SK-N-SH (cell line): ENCODE results near the gene OR9Q1. TPM values are rescaled to one million over a fixed set of nuclear protein-coding genes. Genes with fewer than 3 reads are reported as not detected.
A peak's percentile ranks its signal among the peaks of the same experiment; 100 is the strongest.

Source experiments
- CTCF ChIA-PET: fragments of 300-600, 350-600 bp; formaldehyde crosslinking; extraction: SDS; loops from one replicate; lab custom pipeline; 2021; lab: Yijun Ruan, JAX
- POLR2A ChIA-PET: fragments of 350-600 bp; sonication (Branson Sonifier 250); formaldehyde crosslinking; extraction: SDS; loops from one replicate; lab custom pipeline; 2020; ENCODE audit warnings: antibody characterized with exemption, inconsistent platforms; lab: Yijun Ruan, JAX
- DNase-seq: peaks from one replicate; pipeline ENCODE4 v3.0.0; 2012
- H2AFZ ChIP-seq: fragments of 200-600 bp; sonication (generic); 2 replicates; pipeline ENCODE4 v1.8.1; 2016; ENCODE audit warnings: antibody characterized with exemption, mild to moderate bottlenecking, low read depth
- H3F3A ChIP-seq: fragments of 200-600 bp; sonication (generic); replicated peaks from 2 replicates; pipeline ENCODE3; 2016; ENCODE audit warnings: antibody characterized with exemption, mild to moderate bottlenecking; ENCODE audit not compliant: insufficient read depth
- H3K27ac ChIP-seq, 2 experiments: fragments of 200-500 bp in 1 of 2; fragments of 200-600 bp in 1 of 2; sonication (Bioruptor generic) in 1 of 2; sonication (generic), shearing (Covaris generic) in 1 of 2; 2 replicates each; pipeline versions ENCODE4 v1.5.1 to v1.6.1; 2014 to 2016; ENCODE audit warnings: low read depth in 2 of 2, inconsistent platforms in 1 of 2, low read length in 1 of 2, mild to moderate bottlenecking in 1 of 2, mixed read lengths in 1 of 2
- H3K27me3 ChIP-seq: fragments of 200-600 bp; sonication (generic), shearing (Covaris generic); 2 replicates; pipeline ENCODE4 v1.6.1; 2016; ENCODE audit warnings: mixed run types; ENCODE audit not compliant: insufficient read depth
- H3K36me3 ChIP-seq, 2 experiments: fragments of 200-500 bp in 1 of 2; fragments of 200-600 bp in 1 of 2; sonication (Bioruptor generic) in 1 of 2; sonication (generic) in 1 of 2; replicated peaks in 1 of 2; 2 replicates each; pipeline versions ENCODE3 to v1.5.1; 2014 to 2016; ENCODE audit warnings: low read length in 1 of 2, mild to moderate bottlenecking in 1 of 2; ENCODE audit not compliant: insufficient read depth in 2 of 2, control insufficient read depth in 1 of 2
- H3K4me1 ChIP-seq, 2 experiments: fragments of 200-500 bp in 1 of 2; fragments of 200-600 bp in 1 of 2; sonication (Bioruptor generic) in 1 of 2; sonication (generic), shearing (Covaris generic) in 1 of 2; 2 replicates each; pipeline versions ENCODE4 v1.5.1 to v1.6.1; 2014 to 2016; ENCODE audit warnings: low read depth in 1 of 2, low read length in 1 of 2, mixed run types in 1 of 2; ENCODE audit not compliant: insufficient read depth in 2 of 2, control insufficient read depth in 1 of 2
- H3K4me2 ChIP-seq: fragments of 200-600 bp; sonication (generic), shearing (Covaris generic); 2 replicates; pipeline ENCODE4 v1.6.1; 2017; ENCODE audit warnings: mixed run types
- H3K4me3 ChIP-seq, 2 experiments: fragments of 200-500 bp in 1 of 2; fragments of 200-600 bp in 1 of 2; sonication (Bioruptor generic) in 1 of 2; sonication (generic), shearing (Covaris generic) in 1 of 2; 2 replicates each; pipeline versions ENCODE4 v1.5.1 to v1.8.1; 2014 to 2016; ENCODE audit warnings: low read depth in 2 of 2, inconsistent platforms in 1 of 2, low read length in 1 of 2, mild to moderate bottlenecking in 1 of 2, mixed read lengths in 1 of 2, moderate library complexity in 1 of 2
- H3K79me2 ChIP-seq: fragments of 200-600 bp; sonication (generic); 2 replicates; pipeline ENCODE4 v1.8.1; 2017; ENCODE audit warnings: mild to moderate bottlenecking; ENCODE audit not compliant: insufficient read depth
- H3K9ac ChIP-seq: fragments of 200-600 bp; sonication (generic); 2 replicates; pipeline ENCODE4 v1.6.1; 2017; ENCODE audit warnings: mixed run types
- H3K9me2 ChIP-seq: fragments of 200-600 bp; sonication (generic); 2 replicates; pipeline ENCODE4 v1.6.1; 2017; ENCODE audit warnings: mixed run types
- H3K9me3 ChIP-seq: fragments of 200-600 bp; sonication (generic); 2 replicates; pipeline ENCODE4 v1.6.1; 2017; ENCODE audit warnings: mixed run types, mild to moderate bottlenecking, moderate library complexity
- H4K20me1 ChIP-seq: fragments of 200-600 bp; sonication (generic); 2 replicates; pipeline ENCODE4 v1.6.1; 2017; ENCODE audit warnings: mild to moderate bottlenecking, mixed run types; ENCODE audit not compliant: insufficient read depth
- GATA2 ChIP-seq: sonication (generic); formaldehyde crosslinking; IDR thresholded peaks from 2 replicates; pipeline ENCODE4 v1.5.0; 2020; ENCODE audit warnings: mild to moderate bottlenecking, missing genetic modification reagents
- JUND ChIP-seq: IDR thresholded peaks from 2 replicates; pipeline ENCODE4 v1.4.0; 2012
- MEF2A ChIP-seq: IDR thresholded peaks from 2 replicates; pipeline ENCODE4 v1.4.0; 2012; ENCODE audit warnings: low read depth, borderline replicate concordance
- NFIC ChIP-seq: IDR thresholded peaks from 2 replicates; pipeline ENCODE4 v1.4.0; 2012; ENCODE audit warnings: borderline replicate concordance
- NRF1 ChIP-seq: IDR thresholded peaks from 2 replicates; pipeline ENCODE4 v1.6.1; 2012; ENCODE audit warnings: low read depth, mild to moderate bottlenecking, low read length
- TEAD4 ChIP-seq: IDR thresholded peaks from 2 replicates; pipeline ENCODE4 v1.4.0; 2012; ENCODE audit warnings: mild to moderate bottlenecking, borderline replicate concordance; ENCODE audit not compliant: insufficient read depth
- WGBS: methylation state at CpG from one replicate; pipeline ENCODE4 v1.1.6; 2017; ENCODE audit warnings: low lambda C conversion rate; 5-methylcytosine and 5-hydroxymethylcytosine counted together
- polyA plus RNA-seq, 3 experiments: library from polyadenylated mRNA; depleted of rRNA; stranded (reverse); fragments of >200 nt; gene quantifications; 2 replicates each; pipeline ENCODE4 v1.2.3, GENCODE V29; 2012
- TF ChIP-seq, protein P1 (sequence below): fragments of 150-350 bp; IDR thresholded peaks from 2 replicates; pipeline ENCODE4 v1.6.1; 2016; ENCODE audit warnings: mild to moderate bottlenecking, low read depth, low read length
- TF ChIP-seq, protein P2 (sequence below): fragments of 200-600 bp; sonication (generic); IDR thresholded peaks from 2 replicates; pipeline ENCODE4 v1.6.1; 2017; ENCODE audit warnings: antibody characterized with exemption, mild to moderate bottlenecking, moderate library complexity

Gene OR9Q1
- polyA plus RNA-seq, 1 of the 3 experiments (the other 2 are of a cell fraction) = not detected

DNA sequence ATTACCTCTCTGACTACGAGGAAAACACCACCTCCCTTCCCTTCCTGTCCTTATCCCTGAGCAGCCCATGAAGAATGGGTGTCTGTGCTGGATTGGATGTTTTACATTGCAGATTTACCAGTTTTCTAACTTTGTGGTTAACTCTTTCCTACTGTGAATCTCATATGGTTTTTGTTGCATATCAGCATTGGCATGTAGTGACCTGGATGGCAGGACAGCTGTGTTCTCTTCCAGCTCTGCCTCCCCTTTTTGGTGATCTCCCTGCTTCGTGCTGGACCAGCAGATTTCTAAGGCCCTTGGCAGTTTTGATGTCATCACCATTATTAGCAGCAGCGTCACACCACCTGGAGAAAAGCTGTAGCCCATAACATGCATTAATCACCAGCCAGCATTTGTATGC lies 33.8 kb downstream of the OR9Q1 start:
- CTCF ChIA-PET = no interaction called here
- Histone ChIP-seq H3K9ac (no peak overlapping the region), H3K79me2 (no peaks in the 10 kb centered on the region), H3K27ac (no peak overlapping the region), H3K4me1 (peaks cover 0 to 17% of the 10 kb centered on the region in 2 experiments; a peak in 3 of 4 replicates), H3K36me3 (no peaks in the 10 kb centered on the region), H2AFZ (no peak overlapping the region), H3K27me3 (no peaks in the 10 kb centered on the region), H3K4me3 (no peak overlapping the region), H3K4me2 (no peak overlapping the region), H4K20me1 (no peaks in the 10 kb centered on the region), H3F3A (peaks cover 14% of the 10 kb centered on the region), H3K9me3 (no peaks in the 10 kb centered on the region), H3K9me2 (no peaks in the 10 kb centered on the region)
- POLR2A ChIA-PET = no interaction called here
- DNase-seq = no peak
- TF ChIP-seq GATA2 (CRISPR knock-in tag) (no peak), JUND (no peak), NRF1 (no peak)
- TF ChIP-seq, protein P1, sequence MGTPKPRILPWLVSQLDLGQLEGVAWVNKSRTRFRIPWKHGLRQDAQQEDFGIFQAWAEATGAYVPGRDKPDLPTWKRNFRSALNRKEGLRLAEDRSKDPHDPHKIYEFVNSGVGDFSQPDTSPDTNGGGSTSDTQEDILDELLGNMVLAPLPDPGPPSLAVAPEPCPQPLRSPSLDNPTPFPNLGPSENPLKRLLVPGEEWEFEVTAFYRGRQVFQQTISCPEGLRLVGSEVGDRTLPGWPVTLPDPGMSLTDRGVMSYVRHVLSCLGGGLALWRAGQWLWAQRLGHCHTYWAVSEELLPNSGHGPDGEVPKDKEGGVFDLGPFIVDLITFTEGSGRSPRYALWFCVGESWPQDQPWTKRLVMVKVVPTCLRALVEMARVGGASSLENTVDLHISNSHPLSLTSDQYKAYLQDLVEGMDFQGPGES = no peak
- TF ChIP-seq, protein P2, sequence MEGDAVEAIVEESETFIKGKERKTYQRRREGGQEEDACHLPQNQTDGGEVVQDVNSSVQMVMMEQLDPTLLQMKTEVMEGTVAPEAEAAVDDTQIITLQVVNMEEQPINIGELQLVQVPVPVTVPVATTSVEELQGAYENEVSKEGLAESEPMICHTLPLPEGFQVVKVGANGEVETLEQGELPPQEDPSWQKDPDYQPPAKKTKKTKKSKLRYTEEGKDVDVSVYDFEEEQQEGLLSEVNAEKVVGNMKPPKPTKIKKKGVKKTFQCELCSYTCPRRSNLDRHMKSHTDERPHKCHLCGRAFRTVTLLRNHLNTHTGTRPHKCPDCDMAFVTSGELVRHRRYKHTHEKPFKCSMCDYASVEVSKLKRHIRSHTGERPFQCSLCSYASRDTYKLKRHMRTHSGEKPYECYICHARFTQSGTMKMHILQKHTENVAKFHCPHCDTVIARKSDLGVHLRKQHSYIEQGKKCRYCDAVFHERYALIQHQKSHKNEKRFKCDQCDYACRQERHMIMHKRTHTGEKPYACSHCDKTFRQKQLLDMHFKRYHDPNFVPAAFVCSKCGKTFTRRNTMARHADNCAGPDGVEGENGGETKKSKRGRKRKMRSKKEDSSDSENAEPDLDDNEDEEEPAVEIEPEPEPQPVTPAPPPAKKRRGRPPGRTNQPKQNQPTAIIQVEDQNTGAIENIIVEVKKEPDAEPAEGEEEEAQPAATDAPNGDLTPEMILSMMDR = no peak
- TF ChIP-seq, all 33 proteins: peak for 0
- 40% methylated on average over 3 of the region's 3 CpGs for WGBS

DNA sequence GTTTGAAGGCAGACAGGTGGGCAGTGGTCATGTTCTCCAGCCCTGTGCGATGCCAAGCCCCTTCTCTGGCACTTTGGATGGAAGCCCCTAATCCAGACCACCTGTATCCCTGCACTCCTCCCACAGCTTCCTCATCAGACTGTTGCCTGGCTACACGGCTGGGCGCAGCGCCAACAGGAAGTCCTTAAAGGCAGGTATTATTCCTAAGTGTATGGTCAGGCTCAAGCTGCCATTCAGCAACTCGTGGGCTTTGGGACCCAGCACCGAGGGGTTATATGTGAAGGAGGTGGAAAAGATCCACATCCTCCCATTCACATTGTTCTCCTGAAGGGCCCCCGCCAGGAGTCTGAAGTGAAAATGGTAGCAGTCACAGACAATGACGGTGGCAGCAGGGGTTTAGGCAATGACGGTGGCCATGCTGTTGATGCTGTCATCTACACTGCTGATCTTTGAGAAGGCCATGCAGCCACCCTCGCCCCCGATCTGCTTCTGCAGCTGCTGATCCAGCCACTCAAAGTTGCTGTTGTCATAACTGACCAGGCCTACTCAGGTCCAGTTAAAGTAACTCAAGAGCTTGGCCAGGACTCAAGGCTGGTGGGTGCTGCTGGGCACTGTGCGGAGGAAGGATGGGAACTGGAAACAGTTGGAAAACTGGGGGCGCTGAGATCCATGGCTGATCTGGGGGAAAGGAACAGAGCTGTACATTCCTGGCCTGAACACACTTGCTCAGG lies 34.8 kb downstream of the OR9Q1 start:
- DNase-seq = no peak
- Histone ChIP-seq H3F3A (peaks cover 14% of the 10 kb centered on the region), H3K9ac (peak overlapping the region; percentile 47; the same call in 1 of the 2 replicates), H3K27ac (peak overlapping the region in 1 of 2 experiments; percentile 76; a peak in 3 of 4 replicates), H3K79me2 (no peaks in the 10 kb centered on the region), H3K4me1 (peaks cover 0 to 17% of the 10 kb centered on the region in 2 experiments; a peak in 3 of 4 replicates), H3K4me2 (peak overlapping the region; percentile 63; the same call in 1 of the 2 replicates), H3K36me3 (no peaks in the 10 kb centered on the region), H3K27me3 (no peaks in the 10 kb centered on the region), H4K20me1 (no peaks in the 10 kb centered on the region), H3K9me3 (no peaks in the 10 kb centered on the region), H3K4me3 (no peak overlapping the region), H3K9me2 (no peaks in the 10 kb centered on the region), H2AFZ (peak overlapping the region; percentile 91)
- CTCF ChIA-PET = no interaction called here
- POLR2A ChIA-PET = no interaction called here
- 34% methylated on average over 12 of the region's 13 CpGs for WGBS
- TF ChIP-seq, protein P1 = no peak
- TF ChIP-seq NFIC = peak; percentile 7; the same call in 1 of the 2 replicates
- no peak for TF ChIP-seq MEF2A
- no peak for TF ChIP-seq TEAD4
